HCT116 (cell line): ENCODE data around the gene SAYSD1. TPM values are rescaled to one million over a fixed set of nuclear protein-coding genes. Genes with fewer than 3 reads are reported as not detected.

Experiments
- ATAC-seq: fragments of 200-7000 bp; cut with Tn5 transposase; 2 replicates; pipeline ENCODE4 v1.9.1; 2020; ENCODE audit warnings: mild to moderate bottlenecking, moderate library complexity
- BruUV-seq: library from RNA; stranded (reverse); fragments of 400-500 nt; replicated peaks from 2 replicates; lab custom pipeline; 2021; lab: Mats Ljungman, UMichigan
- CTCF ChIA-PET: fragments of 300-600 bp; sonication (Branson Sonifier 250); formaldehyde crosslinking; loops from one replicate; lab custom pipeline; 2021; ENCODE audit warnings: antibody characterized with exemption; lab: Charles Lee
- POLR2A ChIA-PET: fragments of 300-600, 350-600 bp; sonication (Branson Sonifier 250); formaldehyde crosslinking; loops from one replicate; lab custom pipeline; 2021; ENCODE audit warnings: antibody characterized with exemption; lab: Charles Lee
- RAD21 ChIA-PET, 2 experiments: fragments of 300-600 bp; sonication (Branson Sonifier 250); formaldehyde crosslinking; loops; one replicate each; lab custom pipeline; 2023; ENCODE audit warnings: low total read pairs in 2 of 2; ENCODE audit not compliant: uncharacterized antibody in 2 of 2, unreplicated experiment in 2 of 2, low non-redundant PET in 1 of 2; lab: Charles Lee
- DNase-seq: peaks from one replicate; pipeline ENCODE4 v3.0.0-alpha.2; 2010; ENCODE audit warnings: low read depth, low spot score
- H2AFZ ChIP-seq: fragments of 200-600 bp; shearing (Covaris generic), sonication (generic); 2 replicates; pipeline ENCODE4 v1.6.1; 2017; ENCODE audit warnings: low read depth, mixed run types, mixed read lengths, antibody characterized with exemption, low read length; ENCODE audit not compliant: poor library complexity, severe bottlenecking
- H3K27ac ChIP-seq: 2 replicates; pipeline ENCODE4 v1.5.1; 2012; ENCODE audit warnings: low read depth, low read length
- H3K27me3 ChIP-seq: fragments of 200-600 bp; sonication (generic); 2 replicates; pipeline ENCODE4 v1.6.1; 2016; ENCODE audit warnings: mixed run types, low read length, mixed read lengths; ENCODE audit not compliant: insufficient read depth
- H3K36me3 ChIP-seq, 2 experiments: fragments of 200-500 bp in 1 of 2; fragments of 200-600 bp in 1 of 2; sonication (Bioruptor generic) in 1 of 2; sonication (generic) in 1 of 2; 2 replicates each; pipeline versions ENCODE4 v1.5.1 to v1.6.1; 2014 to 2016; ENCODE audit warnings: low read length in 2 of 2, inconsistent platforms in 1 of 2, mixed read lengths in 1 of 2, mixed run types in 1 of 2; ENCODE audit not compliant: insufficient read depth in 2 of 2, control insufficient read depth in 1 of 2
- H3K4me1 ChIP-seq, 2 experiments: fragments of 200-600 bp in 1 of 2; sonication (generic) in 1 of 2; 2 replicates each; pipeline versions ENCODE4 v1.5.1 to v1.6.1; 2012 to 2017; ENCODE audit warnings: low read length in 2 of 2, inconsistent platforms in 1 of 2, mild to moderate bottlenecking in 1 of 2, mixed read lengths in 1 of 2, mixed run types in 1 of 2, moderate library complexity in 1 of 2; ENCODE audit not compliant: insufficient read depth in 2 of 2, control insufficient read depth in 1 of 2
- H3K4me2 ChIP-seq: fragments of 200-600 bp; sonication (generic); 2 replicates; pipeline ENCODE4 v1.6.1; 2017; ENCODE audit warnings: mixed run types, low read length, mixed read lengths
- H3K4me3 ChIP-seq, 2 experiments: fragments of 200-600 bp in 1 of 2; sonication (generic) in 1 of 2; replicated peaks in 1 of 2; 2 replicates each; pipeline ENCODE4 v1.5.1; 2011 to 2016; ENCODE audit warnings: low read length in 2 of 2, control low read depth in 1 of 2, low read depth in 1 of 2, mild to moderate bottlenecking in 1 of 2, mixed read lengths in 1 of 2, mixed run types in 1 of 2
- H3K79me2 ChIP-seq: fragments of 200-600 bp; sonication (generic); 2 replicates; pipeline ENCODE4 v1.6.1; 2017; ENCODE audit warnings: mild to moderate bottlenecking, mixed run types, low read length, moderate library complexity, mixed read lengths; ENCODE audit not compliant: insufficient read depth
- H3K9ac ChIP-seq: fragments of 200-600 bp; sonication (generic); 2 replicates; pipeline ENCODE4 v1.6.1; 2016; ENCODE audit warnings: low read length, mixed read lengths
- H3K9me2 ChIP-seq: fragments of 200-600 bp; sonication (generic), shearing (Covaris generic); 2 replicates; pipeline ENCODE4 v1.6.1; 2017; ENCODE audit warnings: mixed run types, mild to moderate bottlenecking, moderate library complexity; ENCODE audit not compliant: insufficient read depth
- H3K9me3 ChIP-seq, 2 experiments: fragments of 200-500 bp in 1 of 2; fragments of 200-600 bp in 1 of 2; sonication (Bioruptor generic) in 1 of 2; sonication (generic) in 1 of 2; 2 replicates each; pipeline ENCODE4 v1.6.1; 2014 to 2017; ENCODE audit warnings: low read length in 2 of 2, mixed read lengths in 2 of 2, inconsistent platforms in 1 of 2, low read depth in 1 of 2, mild to moderate bottlenecking in 1 of 2, mixed run types in 1 of 2, moderate library complexity in 1 of 2; ENCODE audit not compliant: control insufficient read depth in 1 of 2, insufficient read depth in 1 of 2
- H4K20me1 ChIP-seq: fragments of 200-600 bp; sonication (generic), shearing (Covaris generic); 2 replicates; pipeline ENCODE4 v1.6.1; 2017; ENCODE audit warnings: mixed run types, mild to moderate bottlenecking, moderate library complexity; ENCODE audit not compliant: insufficient read depth
- CEBPB ChIP-seq: IDR thresholded peaks from 2 replicates; pipeline ENCODE4 v1.6.1; 2012; ENCODE audit warnings: low read depth
- ELF1 ChIP-seq: IDR thresholded peaks from 2 replicates; pipeline ENCODE4 v1.6.1; 2012; ENCODE audit warnings: low read depth, borderline replicate concordance
- EZH2 ChIP-seq: fragments of 200-600 bp; sonication (generic); IDR thresholded peaks from 2 replicates; pipeline ENCODE4 v1.6.1; 2017; ENCODE audit warnings: antibody characterized with exemption, mixed run types
- EZH2phosphoT487 ChIP-seq: fragments of 200-600 bp; IDR thresholded peaks from 2 replicates; pipeline ENCODE4 v1.6.1; 2018; ENCODE audit warnings: antibody characterized with exemption, borderline replicate concordance
- REST ChIP-seq: IDR thresholded peaks from 2 replicates; pipeline ENCODE4 v1.6.1; 2012; ENCODE audit warnings: low read depth
- SIN3A ChIP-seq: IDR thresholded peaks from 2 replicates; pipeline ENCODE4 v1.6.1; 2012; ENCODE audit warnings: low read depth
- TCF7L2 ChIP-seq: IDR thresholded peaks from 2 replicates; pipeline ENCODE4 v1.7.0; 2011; ENCODE audit warnings: borderline replicate concordance, inconsistent platforms; ENCODE audit not compliant: insufficient read depth, insufficient read length; ENCODE audit errors: extremely low read depth
- intact Hi-C: fragments of 100-400 bp; cut with micrococcal nuclease; formaldehyde crosslinking; loops from 2 replicates; pipeline ENCODE4 v1.10.0; 2022
- total RNA-seq: library from RNA; stranded (reverse); gene quantifications from one replicate; pipeline ENCODE4 v1.2.1, GENCODE V29; 2021; ENCODE audit not compliant: unreplicated experiment
- TF ChIP-seq, protein P1 (sequence below): IDR thresholded peaks from 2 replicates; pipeline ENCODE4 v1.6.1; 2012
- TF ChIP-seq, protein P2 (sequence below), 3 experiments: fragments of 200-600 bp in 1 of 3; sonication (generic) in 1 of 3; IDR thresholded peaks in 2 of 3; conservative IDR thresholded peaks in 1 of 3; 2 replicates each; pipeline ENCODE4 v1.5.1; 2012 to 2017; ENCODE audit warnings: low read depth in 2 of 3, low read length in 2 of 3, antibody characterized with exemption in 1 of 3, borderline replicate concordance in 1 of 3, control low read depth in 1 of 3, mild to moderate bottlenecking in 1 of 3, mixed read lengths in 1 of 3, mixed run types in 1 of 3, moderate library complexity in 1 of 3; ENCODE audit not compliant: insufficient read depth in 1 of 3

The SAYSD1 gene
- total RNA-seq, 1 experiment from 2014 or later: 10.1 TPM

GRCh38 chr6:39111280-39111679, 3.7 kb downstream of the SAYSD1 start:
- ATAC-seq: no peak
- ChIA-PET CTCF (no interaction called here), RAD21 (no interaction called here), POLR2A (no interaction called here)
- H3K27me3 ChIP-seq: no peaks in the 10 kb centered on the region
- intact Hi-C loops: no loop called here
- no peaks in the 10 kb centered on the region for H3K9me2 ChIP-seq
- no peaks in the 10 kb centered on the region for H3K36me3 ChIP-seq
- no peak overlapping the region for H3K27ac ChIP-seq
- no peak overlapping the region for H2AFZ ChIP-seq
- H4K20me1 ChIP-seq: no peaks in the 10 kb centered on the region
- TF ChIP-seq ELF1 (no peak), TCF7L2 (no peak), REST (no peak), EZH2 (no peak), EZH2phosphoT487 (no peak), CEBPB (no peak), SIN3A (no peak)
- TF ChIP-seq, protein P1, sequence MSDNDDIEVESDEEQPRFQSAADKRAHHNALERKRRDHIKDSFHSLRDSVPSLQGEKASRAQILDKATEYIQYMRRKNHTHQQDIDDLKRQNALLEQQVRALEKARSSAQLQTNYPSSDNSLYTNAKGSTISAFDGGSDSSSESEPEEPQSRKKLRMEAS: no peak
- TF ChIP-seq, protein P2, sequence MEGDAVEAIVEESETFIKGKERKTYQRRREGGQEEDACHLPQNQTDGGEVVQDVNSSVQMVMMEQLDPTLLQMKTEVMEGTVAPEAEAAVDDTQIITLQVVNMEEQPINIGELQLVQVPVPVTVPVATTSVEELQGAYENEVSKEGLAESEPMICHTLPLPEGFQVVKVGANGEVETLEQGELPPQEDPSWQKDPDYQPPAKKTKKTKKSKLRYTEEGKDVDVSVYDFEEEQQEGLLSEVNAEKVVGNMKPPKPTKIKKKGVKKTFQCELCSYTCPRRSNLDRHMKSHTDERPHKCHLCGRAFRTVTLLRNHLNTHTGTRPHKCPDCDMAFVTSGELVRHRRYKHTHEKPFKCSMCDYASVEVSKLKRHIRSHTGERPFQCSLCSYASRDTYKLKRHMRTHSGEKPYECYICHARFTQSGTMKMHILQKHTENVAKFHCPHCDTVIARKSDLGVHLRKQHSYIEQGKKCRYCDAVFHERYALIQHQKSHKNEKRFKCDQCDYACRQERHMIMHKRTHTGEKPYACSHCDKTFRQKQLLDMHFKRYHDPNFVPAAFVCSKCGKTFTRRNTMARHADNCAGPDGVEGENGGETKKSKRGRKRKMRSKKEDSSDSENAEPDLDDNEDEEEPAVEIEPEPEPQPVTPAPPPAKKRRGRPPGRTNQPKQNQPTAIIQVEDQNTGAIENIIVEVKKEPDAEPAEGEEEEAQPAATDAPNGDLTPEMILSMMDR (IDR thresholded peaks at IDR 0.05 in 2 of 3, conservative IDR thresholded peaks at IDR 0.05 in 1 of 3; ENCODE audit: borderline replicate concordance in 1 of 3, insufficient read depth in 1 of 3, low read depth in 2 of 3, low read length in 2 of 3): no peak
- no TSS peak for BruUV-seq
- H3K4me1 ChIP-seq: peaks cover 2 to 22% of the 10 kb centered on the region in 2 experiments; a peak in 2 of 4 replicates
- no peak overlapping the region for H3K4me3 ChIP-seq
- no peak for DNase-seq
- no peak overlapping the region for H3K9ac ChIP-seq
- no peaks in the 10 kb centered on the region for H3K9me3 ChIP-seq
- H3K4me2 ChIP-seq: no peak overlapping the region
- no peaks in the 10 kb centered on the region for H3K79me2 ChIP-seq
